Loucy (cell line): Measurements from ENCODE around the gene ADGRE1.

Experiments used
- H2AFZ ChIP-seq: fragments of 200-600 bp; sonication (generic); 2 replicates; pipeline ENCODE4 v1.6.0; 2016; ENCODE audit warnings: antibody characterized with exemption, mild to moderate bottlenecking, low read length, moderate library complexity
- H3F3A ChIP-seq: fragments of 200-600 bp; 2 replicates; pipeline ENCODE4 v1.6.0; 2016; ENCODE audit warnings: antibody characterized with exemption, low read depth, mild to moderate bottlenecking
- H3K27me3 ChIP-seq: fragments of 200-600 bp; sonication (generic); 2 replicates; pipeline ENCODE4 v1.6.1; 2014; ENCODE audit warnings: low read length, mild to moderate bottlenecking; ENCODE audit not compliant: insufficient read depth, poor library complexity, severe bottlenecking
- H3K36me3 ChIP-seq: fragments of 200-600 bp; sonication (generic); 2 replicates; pipeline ENCODE4 v1.6.1; 2016; ENCODE audit warnings: low read length; ENCODE audit not compliant: insufficient read depth
- H3K4me1 ChIP-seq: fragments of 200-600 bp; sonication (generic); 2 replicates; pipeline ENCODE4 v1.5.1; 2014; ENCODE audit warnings: low read length, mild to moderate bottlenecking; ENCODE audit not compliant: insufficient read depth, poor library complexity, severe bottlenecking
- H3K4me2 ChIP-seq: fragments of 200-600 bp; sonication (generic); 2 replicates; pipeline ENCODE4 v1.6.0; 2014; ENCODE audit warnings: antibody characterized with exemption, low read length, low read depth, mild to moderate bottlenecking; ENCODE audit not compliant: poor library complexity, severe bottlenecking
- H3K4me3 ChIP-seq: fragments of 200-600 bp; sonication (generic); 2 replicates; pipeline ENCODE4 v1.5.1; 2014; ENCODE audit warnings: low read length, mild to moderate bottlenecking, mixed read lengths; ENCODE audit not compliant: poor library complexity, severe bottlenecking
- H3K79me2 ChIP-seq: fragments of 200-600 bp; sonication (generic); 2 replicates; pipeline ENCODE4 v1.6.1; 2014; ENCODE audit warnings: low read length; ENCODE audit not compliant: insufficient read depth
- H3K9ac ChIP-seq: fragments of 200-600 bp; sonication (generic); 2 replicates; pipeline ENCODE4 v1.6.0; 2014; ENCODE audit warnings: mild to moderate bottlenecking, low read depth, low read length, moderate library complexity; ENCODE audit not compliant: poor library complexity, severe bottlenecking
- H3K9me2 ChIP-seq: fragments of 200-600 bp; sonication (generic); replicated peaks from 2 replicates; pipeline ENCODE4 v1.6.1; 2016; ENCODE audit warnings: low read depth, low read length, mixed read lengths
- H3K9me3 ChIP-seq: fragments of 200-600 bp; sonication (generic); 2 replicates; pipeline ENCODE4 v1.6.1; 2014; ENCODE audit warnings: mild to moderate bottlenecking, antibody characterized with exemption, low read length, low read depth; ENCODE audit not compliant: insufficient read depth
- H4K20me1 ChIP-seq: fragments of 200-600 bp; sonication (generic); 2 replicates; pipeline ENCODE4 v1.6.0; 2014; ENCODE audit warnings: antibody characterized with exemption, low read length, mild to moderate bottlenecking; ENCODE audit not compliant: insufficient read depth, poor library complexity, severe bottlenecking
- CTCF ChIP-seq: fragments of 200-600 bp; sonication (generic); conservative IDR thresholded peaks from 2 replicates; pipeline ENCODE4 v1.5.1; 2014; ENCODE audit warnings: mild to moderate bottlenecking, antibody characterized with exemption, low read length
- EZH2phosphoT487 ChIP-seq: fragments of 200-600 bp; IDR thresholded peaks from 2 replicates; pipeline ENCODE4 v1.6.1; 2018; ENCODE audit warnings: antibody characterized with exemption, mild to moderate bottlenecking, moderate library complexity, borderline replicate concordance

Gene ADGRE1

GRCh38 chr19:6847828-6848200, 39.6 kb upstream of the ADGRE1 start:
- Histone ChIP-seq H4K20me1 (peaks cover 3% of the 10 kb centered on the region), H2AFZ (no peak overlapping the region), H3K27me3 (no peaks in the 10 kb centered on the region), H3K9me2 (no peaks in the 10 kb centered on the region), H3K4me3 (no peak overlapping the region), H3F3A (peaks cover 4% of the 10 kb centered on the region; the same call in 1 of the 2 replicates), H3K9me3 (no peaks in the 10 kb centered on the region), H3K9ac (no peak overlapping the region), H3K79me2 (peaks cover 4% of the 10 kb centered on the region; the same call in 1 of the 2 replicates), H3K4me2 (no peak overlapping the region), H3K4me1 (no peaks in the 10 kb centered on the region), H3K36me3 (peaks cover 57% of the 10 kb centered on the region; the same call in 1 of the 2 replicates)
- TF ChIP-seq EZH2phosphoT487 (no peak), CTCF (no peak)

GRCh38 chr19:6848986-6849385, 38.4 kb upstream of the ADGRE1 start:
- Histone ChIP-seq H3K36me3 (peaks cover 66% of the 10 kb centered on the region; the same call in 1 of the 2 replicates), H3K79me2 (peaks cover 4% of the 10 kb centered on the region; the same call in 1 of the 2 replicates), H3F3A (no peaks in the 10 kb centered on the region), H3K27me3 (no peaks in the 10 kb centered on the region), H3K4me2 (no peak overlapping the region), H3K9ac (no peak overlapping the region), H3K4me1 (no peaks in the 10 kb centered on the region), H3K9me3 (no peaks in the 10 kb centered on the region), H4K20me1 (peaks cover 3% of the 10 kb centered on the region), H2AFZ (no peak overlapping the region), H3K4me3 (no peak overlapping the region), H3K9me2 (no peaks in the 10 kb centered on the region)
- TF ChIP-seq CTCF (no peak), EZH2phosphoT487 (no peak)

- Histone ChIP-seq H3K9ac (no peak overlapping the region), H2AFZ (no peak overlapping the region), H3K36me3 (peaks cover 69% of the 10 kb centered on the region; the same call in 1 of the 2 replicates), H4K20me1 (peaks cover 3% of the 10 kb centered on the region), H3K4me3 (no peak overlapping the region), H3K4me2 (no peak overlapping the region), H3K9me2 (no peaks in the 10 kb centered on the region), H3K4me1 (no peaks in the 10 kb centered on the region), H3K79me2 (peaks cover 4% of the 10 kb centered on the region; the same call in 1 of the 2 replicates), H3F3A (no peaks in the 10 kb centered on the region), H3K27me3 (no peaks in the 10 kb centered on the region), H3K9me3 (no peaks in the 10 kb centered on the region)
- TF ChIP-seq EZH2phosphoT487 (no peak), CTCF (no peak)
These were observed 37.5 kb upstream of the ADGRE1 start for GRCh38 chr19:6849876-6850275.
